GM23338 (cell line): Measurements from ENCODE around the gene MAN1B1. TPM values are rescaled to one million over a fixed set of nuclear protein-coding genes. Genes with fewer than 3 reads are reported as not detected.

Experiments used
- ATAC-seq: fragments of 200-7000 bp; cut with Tn5 transposase; 3 replicates; pipeline ENCODE4 v1.9.1; 2020
- DNase-seq: peaks from one replicate; pipeline ENCODE4 v3.0.0-alpha.2; 2015; ENCODE audit warnings: low spot score
- H2AFZ ChIP-seq: fragments of 200-600 bp; sonication (generic); 2 replicates; pipeline ENCODE4 v1.8.0; 2016; ENCODE audit warnings: antibody characterized with exemption, mild to moderate bottlenecking, moderate library complexity
- H3F3A ChIP-seq: fragments of 200-600 bp; sonication (generic); replicated peaks from 2 replicates; pipeline ENCODE4 v1.8.0; 2017; ENCODE audit warnings: antibody characterized with exemption, mixed run types, low read depth
- H3K27ac ChIP-seq: fragments of 200-600 bp; sonication (generic); 2 replicates; pipeline ENCODE4 v1.6.1; 2016; ENCODE audit warnings: low read depth
- H3K27me3 ChIP-seq: fragments of 200-600 bp; sonication (generic); 2 replicates; pipeline ENCODE4 v1.8.0; 2016; ENCODE audit warnings: mild to moderate bottlenecking, mixed run types, moderate library complexity; ENCODE audit not compliant: insufficient read depth
- H3K36me3 ChIP-seq: fragments of 200-600 bp; sonication (generic); 2 replicates; pipeline ENCODE4 v1.8.0; 2016; ENCODE audit warnings: mild to moderate bottlenecking; ENCODE audit not compliant: insufficient read depth
- H3K4me1 ChIP-seq: fragments of 200-600 bp; sonication (generic); 2 replicates; pipeline ENCODE4 v1.8.0; 2016; ENCODE audit warnings: mild to moderate bottlenecking, moderate library complexity; ENCODE audit not compliant: insufficient read depth
- H3K4me2 ChIP-seq: fragments of 200-600 bp; sonication (generic); 2 replicates; pipeline ENCODE4 v1.7.1; 2017; ENCODE audit warnings: mixed run types
- H3K4me3 ChIP-seq: fragments of 200-600 bp; sonication (generic); 2 replicates; pipeline ENCODE4 v1.6.1; 2016; ENCODE audit warnings: mixed run types
- H3K79me2 ChIP-seq: fragments of 200-600 bp; sonication (generic); replicated peaks from 2 replicates; pipeline ENCODE4 v1.8.0; 2017; ENCODE audit warnings: mild to moderate bottlenecking; ENCODE audit not compliant: insufficient read depth
- H3K9me2 ChIP-seq: fragments of 200-600 bp; sonication (generic); 2 replicates; pipeline ENCODE4 v1.8.0; 2017; ENCODE audit not compliant: insufficient read depth
- H4K20me1 ChIP-seq: fragments of 200-600 bp; sonication (generic); replicated peaks from 2 replicates; pipeline ENCODE4 v1.8.0; 2017; ENCODE audit warnings: mild to moderate bottlenecking; ENCODE audit not compliant: insufficient read depth
- H3K27ac Mint-ChIP-seq: 2 replicates; pipeline ENCODE4 v1.8.0; 2020; ENCODE audit warnings: inconsistent platforms, mild to moderate bottlenecking, moderate library complexity, mixed read lengths
- H3K27me3 Mint-ChIP-seq: 3 replicates; pipeline ENCODE4 v1.8.0; 2022; ENCODE audit warnings: low read depth, mild to moderate bottlenecking, moderate library complexity, mixed read lengths, inconsistent platforms; ENCODE audit not compliant: insufficient read depth, poor library complexity
- H3K36me3 Mint-ChIP-seq: 3 replicates; pipeline ENCODE4 v1.8.0; 2021; ENCODE audit warnings: low read depth, mild to moderate bottlenecking, inconsistent platforms, moderate library complexity, mixed read lengths
- H3K4me1 Mint-ChIP-seq: 3 replicates; pipeline ENCODE4 v1.8.0; 2020; ENCODE audit warnings: mild to moderate bottlenecking, inconsistent platforms, mixed read lengths
- H3K4me3 Mint-ChIP-seq: 3 replicates; pipeline ENCODE4 v1.8.0; 2021; ENCODE audit warnings: moderate library complexity, mild to moderate bottlenecking, inconsistent platforms, mixed read lengths
- H3K9me3 Mint-ChIP-seq: 3 replicates; pipeline ENCODE4 v1.8.0; 2020; ENCODE audit warnings: moderate library complexity, mild to moderate bottlenecking, inconsistent platforms, mixed read lengths
- CREB1 ChIP-seq: fragments of 250-450 bp; sonication (Bioruptor Pico); IDR thresholded peaks from 2 replicates; pipeline ENCODE4 v1.5.0; 2020; ENCODE audit warnings: low read depth, mild to moderate bottlenecking, moderate library complexity
- CTCF ChIP-seq, 2 experiments: fragments of 200-600 bp in 1 of 2; sonication (generic) in 1 of 2; conservative IDR thresholded peaks; 2 replicates each; pipeline versions ENCODE4 v1.5.1 to v1.6.1; 2016 to 2017; ENCODE audit warnings: antibody characterized with exemption in 2 of 2, low read depth in 2 of 2, mild to moderate bottlenecking in 2 of 2, moderate library complexity in 1 of 2
- JUNB ChIP-seq: IDR thresholded peaks from one replicate; pipeline ENCODE4 v1.6.1; 2016; ENCODE audit warnings: antibody characterized with exemption; ENCODE audit not compliant: unreplicated experiment
- REST ChIP-seq: IDR thresholded peaks from one replicate; pipeline ENCODE4 v1.6.1; 2018; ENCODE audit warnings: antibody characterized with exemption; ENCODE audit not compliant: unreplicated experiment
- STAT1 ChIP-seq: IDR thresholded peaks from one replicate; pipeline ENCODE4 v1.6.1; 2016; ENCODE audit warnings: antibody characterized with exemption; ENCODE audit not compliant: unreplicated experiment
- ZNF114 ChIP-seq: fragments of 250-450 bp; sonication (Bioruptor Pico); IDR thresholded peaks from 2 replicates; pipeline ENCODE4 v1.5.0; 2020; ENCODE audit warnings: mild to moderate bottlenecking, moderate library complexity
- ZNF331 ChIP-seq: fragments of 250-450 bp; sonication (Bioruptor Pico); IDR thresholded peaks from 2 replicates; pipeline ENCODE4 v1.5.0; 2020; ENCODE audit warnings: low read depth, mild to moderate bottlenecking, moderate library complexity
- ZNF462 ChIP-seq: fragments of 250-450 bp; sonication (Bioruptor Pico); IDR thresholded peaks from 2 replicates; pipeline ENCODE4 v1.5.0; 2020; ENCODE audit warnings: mild to moderate bottlenecking, moderate library complexity
- polyA plus RNA-seq: library from polyadenylated mRNA; unstranded; fragments of >200 nt; fragmentation: Nextera tagmentation; extraction: Ambion mirVana; gene quantifications from 2 replicates; pipeline ENCODE4 v1.2.1, GENCODE V29; 2016
- total RNA-seq: library from RNA; depleted of rRNA; stranded (reverse); fragments of >200 nt; shearing (Covaris generic); gene quantifications from 2 replicates; pipeline ENCODE4 v1.2.3, GENCODE V29; 2014

Gene MAN1B1
- total and polyA plus RNA-seq, 2 experiments from 2014 or later = 15.7 to 39.9 TPM

- DNase-seq (no peak), ATAC-seq (no peak)
- H3K4me1 ChIP-seq = peaks cover 7% of the 10 kb centered on the region; the same call in 1 of the 2 replicates
- H3F3A ChIP-seq = no peaks in the 10 kb centered on the region
- Mint-ChIP-seq H3K4me1 (peaks cover 4% of the 10 kb centered on the region; the same call in 1 of the 3 replicates), H3K4me3 (no peak overlapping the region), H3K36me3 (no peaks in the 10 kb centered on the region), H3K27me3 (peaks cover 30% of the 10 kb centered on the region), H3K9me3 (no peaks in the 10 kb centered on the region), H3K27ac (no peak overlapping the region)
- TF ChIP-seq ZNF462 (CRISPR knock-in tag) = no peak
- TF ChIP-seq CREB1 = no peak
- no peak for TF ChIP-seq ZNF114 (CRISPR knock-in tag)
- H3K27me3 ChIP-seq = peaks cover 28% of the 10 kb centered on the region
- no peak overlapping the region for H3K27ac ChIP-seq
- no peak overlapping the region for H2AFZ ChIP-seq
- no peak overlapping the region for H3K4me3 ChIP-seq
- H3K79me2 ChIP-seq = peaks cover 7% of the 10 kb centered on the region; the same call in 1 of the 2 replicates
- no peaks in the 10 kb centered on the region for H3K9me2 ChIP-seq
- no peaks in the 10 kb centered on the region; the same call in 1 of the 2 replicates for H4K20me1 ChIP-seq
- no peak overlapping the region for H3K4me2 ChIP-seq
- H3K36me3 ChIP-seq = no peaks in the 10 kb centered on the region
These were observed 42.7 kb upstream of the MAN1B1 start for GRCh38 chr9:137044037-137044436.

GRCh38 chr9:137044502-137045177 lies 42.1 kb upstream of the MAN1B1 start:
- Histone ChIP-seq H3K4me3 (peak overlapping the region; percentile 87), H3K79me2 (peaks cover 7% of the 10 kb centered on the region; the same call in 1 of the 2 replicates), H3K4me1 (peaks cover 7% of the 10 kb centered on the region; the same call in 1 of the 2 replicates), H3F3A (no peaks in the 10 kb centered on the region), H3K9me2 (no peaks in the 10 kb centered on the region), H3K4me2 (peak overlapping the region; percentile 88), H3K27ac (no peak overlapping the region), H3K36me3 (no peaks in the 10 kb centered on the region), H2AFZ (no peak overlapping the region), H3K27me3 (peaks cover 34% of the 10 kb centered on the region), H4K20me1 (no peaks in the 10 kb centered on the region; the same call in 1 of the 2 replicates)
- Mint-ChIP-seq H3K9me3 (no peaks in the 10 kb centered on the region), H3K4me1 (peaks cover 6% of the 10 kb centered on the region; the same call in 1 of the 3 replicates), H3K27me3 (peaks cover 35% of the 10 kb centered on the region), H3K36me3 (no peaks in the 10 kb centered on the region), H3K27ac (no peak overlapping the region), H3K4me3 (peak overlapping the region; percentile 68)
- DNase-seq (no peak), ATAC-seq (no peak)
- no peak for TF ChIP-seq STAT1
- no peak for TF ChIP-seq CTCF (conservative IDR thresholded peaks at IDR 0.05; ENCODE audit: low read depth in 2 of 2)
- no peak for TF ChIP-seq REST
- no peak for TF ChIP-seq ZNF331 (CRISPR knock-in tag)
- TF ChIP-seq JUNB = no peak
